NB4 (cell line): Measurements from ENCODE around the gene CREB3L1.

Experiments
- DNase-seq: peaks from one replicate; pipeline ENCODE4 v3.0.0; 2010; ENCODE audit warnings: low read depth
- H3K4me3 ChIP-seq: one replicate; pipeline ENCODE4 v1.5.1; 2011; ENCODE audit warnings: mild to moderate bottlenecking, low read depth, low read length, moderate library complexity
- MYC ChIP-seq: IDR thresholded peaks from 2 replicates; pipeline ENCODE4 v1.6.1; 2011; ENCODE audit warnings: low read depth, low read length
- POLR2A ChIP-seq: IDR thresholded peaks from 2 replicates; pipeline ENCODE4 v1.6.1; 2011; ENCODE audit warnings: mild to moderate bottlenecking; ENCODE audit not compliant: insufficient read length; ENCODE audit errors: extremely low read depth
- TF ChIP-seq, protein P1 (sequence below): IDR thresholded peaks from 2 replicates; pipeline ENCODE4 v1.6.1; 2011; ENCODE audit warnings: low read depth, low read length
- TF ChIP-seq, protein P2 (sequence below): IDR thresholded peaks from one replicate; pipeline ENCODE4 v1.5.1; 2012; ENCODE audit warnings: low read depth, low read length

Gene CREB3L1

DNA sequence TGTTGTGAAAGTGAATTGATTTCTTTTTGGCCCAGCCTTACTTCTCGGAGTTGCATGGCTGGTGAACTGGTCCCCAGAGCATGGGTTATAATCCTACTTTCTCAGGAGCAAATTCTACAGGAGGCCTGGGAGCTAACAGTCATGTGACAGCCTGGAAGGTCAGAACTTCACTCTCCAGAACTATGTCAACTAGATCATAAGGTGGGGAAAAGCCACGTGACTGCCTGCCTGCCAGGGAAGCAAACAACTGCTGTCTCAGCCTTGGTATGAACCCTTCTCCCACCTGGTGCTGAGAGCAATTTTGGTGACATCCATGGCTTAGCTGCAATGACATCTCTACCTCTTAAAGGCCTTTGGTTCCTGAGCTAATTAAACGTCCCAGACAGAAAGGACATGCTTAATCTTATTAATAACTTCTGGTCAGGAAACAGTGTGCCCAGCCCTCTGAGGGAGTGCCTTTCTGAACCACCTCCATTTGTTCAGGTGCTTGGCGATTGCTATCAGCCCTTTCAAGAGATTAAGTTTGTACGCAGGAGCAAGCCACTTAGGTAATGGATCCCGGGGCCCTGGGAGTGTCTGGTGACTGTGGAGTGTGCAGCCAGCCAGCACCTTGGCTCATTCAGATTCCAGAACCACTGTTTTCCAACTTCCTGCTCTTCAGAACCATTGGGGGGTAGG lies 1.4 kb upstream of the CREB3L1 start:
- TF ChIP-seq, protein P1, sequence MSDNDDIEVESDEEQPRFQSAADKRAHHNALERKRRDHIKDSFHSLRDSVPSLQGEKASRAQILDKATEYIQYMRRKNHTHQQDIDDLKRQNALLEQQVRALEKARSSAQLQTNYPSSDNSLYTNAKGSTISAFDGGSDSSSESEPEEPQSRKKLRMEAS: no peak
- no peak for TF ChIP-seq POLR2A
- TF ChIP-seq MYC: no peak
- TF ChIP-seq, protein P2, sequence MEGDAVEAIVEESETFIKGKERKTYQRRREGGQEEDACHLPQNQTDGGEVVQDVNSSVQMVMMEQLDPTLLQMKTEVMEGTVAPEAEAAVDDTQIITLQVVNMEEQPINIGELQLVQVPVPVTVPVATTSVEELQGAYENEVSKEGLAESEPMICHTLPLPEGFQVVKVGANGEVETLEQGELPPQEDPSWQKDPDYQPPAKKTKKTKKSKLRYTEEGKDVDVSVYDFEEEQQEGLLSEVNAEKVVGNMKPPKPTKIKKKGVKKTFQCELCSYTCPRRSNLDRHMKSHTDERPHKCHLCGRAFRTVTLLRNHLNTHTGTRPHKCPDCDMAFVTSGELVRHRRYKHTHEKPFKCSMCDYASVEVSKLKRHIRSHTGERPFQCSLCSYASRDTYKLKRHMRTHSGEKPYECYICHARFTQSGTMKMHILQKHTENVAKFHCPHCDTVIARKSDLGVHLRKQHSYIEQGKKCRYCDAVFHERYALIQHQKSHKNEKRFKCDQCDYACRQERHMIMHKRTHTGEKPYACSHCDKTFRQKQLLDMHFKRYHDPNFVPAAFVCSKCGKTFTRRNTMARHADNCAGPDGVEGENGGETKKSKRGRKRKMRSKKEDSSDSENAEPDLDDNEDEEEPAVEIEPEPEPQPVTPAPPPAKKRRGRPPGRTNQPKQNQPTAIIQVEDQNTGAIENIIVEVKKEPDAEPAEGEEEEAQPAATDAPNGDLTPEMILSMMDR: no peak
- DNase-seq: no peak
- H3K4me3 ChIP-seq: no peak overlapping the region

DNA sequence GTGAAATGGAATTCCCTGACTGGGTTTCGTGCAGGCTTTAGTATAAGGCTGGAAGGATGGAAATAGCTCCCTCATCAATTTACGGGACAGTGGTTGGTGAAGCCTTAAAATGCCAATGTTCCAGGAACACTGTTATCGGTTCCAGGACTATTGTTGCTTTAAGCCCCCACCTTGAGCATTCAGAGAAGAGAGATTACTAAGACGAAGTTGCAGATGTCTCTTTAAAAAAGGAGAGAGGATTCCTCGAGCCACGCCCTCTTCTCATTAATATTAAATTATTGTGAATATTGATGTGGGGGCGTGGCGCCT lies 195 bp upstream of the CREB3L1 start:
- DNase-seq: no peak
- no peak overlapping the region for H3K4me3 ChIP-seq
- TF ChIP-seq, protein P2: no peak
- TF ChIP-seq, protein P1: no peak
- TF ChIP-seq POLR2A: no peak
- TF ChIP-seq MYC: no peak

DNA sequence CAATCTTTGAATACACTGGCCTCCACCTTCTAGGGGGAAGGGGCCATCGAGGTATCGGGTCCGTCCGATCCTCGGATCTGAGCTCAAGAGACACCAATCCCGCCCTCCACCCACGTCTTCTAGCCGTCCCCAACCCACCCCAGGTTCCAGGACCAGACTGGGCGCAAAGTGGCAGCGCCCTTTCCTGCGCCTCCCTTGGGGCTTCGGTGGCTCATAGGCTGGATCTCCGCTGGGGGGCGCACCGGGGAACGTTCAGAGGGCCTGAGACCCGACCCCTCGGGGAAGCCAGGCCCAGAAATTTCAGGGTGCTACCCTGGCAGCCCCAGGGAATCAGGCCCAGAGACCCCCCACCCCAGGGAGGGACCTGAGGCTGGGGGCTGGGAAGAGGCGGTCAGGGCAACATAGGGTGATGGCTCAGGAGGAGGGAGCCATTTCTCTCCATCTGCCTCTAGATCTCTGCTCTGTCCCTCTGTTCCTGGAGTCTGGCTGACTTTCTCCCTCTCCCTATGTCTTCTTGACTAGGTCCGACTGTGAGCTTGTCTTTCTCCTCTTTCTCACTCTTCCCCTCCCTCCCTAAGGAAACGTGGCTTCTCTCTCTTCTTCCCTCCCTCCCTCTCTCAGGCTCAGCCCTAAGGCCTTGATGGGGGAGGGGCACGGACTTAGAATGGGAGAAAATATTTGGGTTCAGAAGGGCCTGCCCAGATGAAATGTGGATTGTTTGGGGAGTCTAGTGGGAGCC lies 1.1 kb downstream of the CREB3L1 start:
- no peak overlapping the region for H3K4me3 ChIP-seq
- DNase-seq: peak; percentile 32
- TF ChIP-seq MYC (no peak), POLR2A (no peak)
- TF ChIP-seq, protein P2: peak; percentile 45
- TF ChIP-seq, protein P1: no peak

DNA sequence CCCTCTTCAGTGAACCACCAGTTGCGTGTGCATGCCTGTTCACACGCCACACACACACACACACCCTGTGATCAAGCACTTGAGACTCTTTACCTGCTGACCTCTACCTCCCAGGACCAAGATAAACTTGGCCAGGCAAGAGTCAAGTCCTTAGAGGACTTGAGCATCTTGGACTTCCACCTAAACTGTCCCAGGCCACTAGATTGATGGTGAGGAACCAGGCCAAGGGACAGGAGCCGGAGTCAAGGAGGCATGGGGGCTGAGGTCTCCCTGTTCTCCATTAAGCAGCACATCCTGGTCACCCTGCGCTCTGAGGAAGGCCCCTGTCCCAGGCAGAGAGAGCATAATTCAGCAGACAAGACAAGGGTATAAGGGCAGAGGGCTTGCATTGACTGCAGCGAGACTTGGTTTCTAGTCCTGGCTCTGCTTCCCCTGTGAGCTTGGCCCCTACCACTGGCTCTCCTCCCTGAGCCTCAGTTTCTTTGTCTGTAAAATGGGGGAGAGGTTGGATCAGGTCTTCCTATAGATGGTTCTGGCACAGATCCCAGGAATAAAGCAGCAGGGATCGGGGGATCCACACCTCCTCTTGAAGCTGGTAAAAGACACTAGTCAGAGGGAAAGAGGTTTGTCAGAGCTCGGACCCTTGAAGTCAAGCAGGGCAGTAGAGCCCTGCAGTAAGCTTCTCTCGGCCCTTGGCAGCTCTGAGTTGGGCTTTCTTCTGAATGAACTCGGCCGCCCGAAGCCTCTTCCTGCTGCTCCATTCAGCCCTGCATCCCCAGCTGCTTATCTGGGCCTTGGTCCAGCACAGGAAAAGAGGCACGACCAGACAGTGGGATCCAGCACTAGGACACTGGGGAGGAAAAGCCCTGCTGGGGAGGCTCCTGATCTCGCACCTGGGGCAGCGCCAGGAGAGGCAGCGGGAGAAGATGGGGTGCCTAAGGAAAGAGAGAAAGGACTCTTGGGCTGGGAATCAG lies 2.0 kb downstream of the CREB3L1 start:
- no peak for DNase-seq
- TF ChIP-seq, protein P2: no peak
- no peak for TF ChIP-seq MYC
- TF ChIP-seq, protein P1: no peak
- no peak for TF ChIP-seq POLR2A
- no peak overlapping the region for H3K4me3 ChIP-seq

DNA sequence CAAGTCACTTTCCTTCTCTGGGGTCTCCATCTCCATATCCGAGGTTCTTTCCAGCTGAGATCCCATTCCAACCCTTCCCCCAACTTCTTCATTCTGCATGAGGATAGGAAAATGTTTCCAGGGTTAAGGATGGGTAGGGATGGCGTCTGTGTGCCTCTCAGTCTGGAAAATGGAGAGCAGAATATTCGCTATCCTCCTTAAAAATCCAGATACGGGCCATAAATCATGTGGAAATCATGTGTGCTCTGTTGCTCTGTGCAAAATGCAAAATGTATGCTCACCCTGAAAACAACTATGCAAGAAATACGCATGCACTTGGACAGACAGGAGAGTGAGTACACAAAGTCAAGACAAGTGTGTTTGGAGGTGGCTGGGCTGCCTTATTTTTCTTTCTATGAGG lies 3.2 kb downstream of the CREB3L1 start:
- TF ChIP-seq POLR2A (no peak), MYC (no peak)
- TF ChIP-seq, protein P2: no peak
- TF ChIP-seq, protein P1: no peak

More for the DNA sequence above, 3.2 kb downstream of the CREB3L1 start:
- H3K4me3 ChIP-seq: no peak overlapping the region
- no peak for DNase-seq
